ENCODE measurements around the gene GPR143.

DNA sequence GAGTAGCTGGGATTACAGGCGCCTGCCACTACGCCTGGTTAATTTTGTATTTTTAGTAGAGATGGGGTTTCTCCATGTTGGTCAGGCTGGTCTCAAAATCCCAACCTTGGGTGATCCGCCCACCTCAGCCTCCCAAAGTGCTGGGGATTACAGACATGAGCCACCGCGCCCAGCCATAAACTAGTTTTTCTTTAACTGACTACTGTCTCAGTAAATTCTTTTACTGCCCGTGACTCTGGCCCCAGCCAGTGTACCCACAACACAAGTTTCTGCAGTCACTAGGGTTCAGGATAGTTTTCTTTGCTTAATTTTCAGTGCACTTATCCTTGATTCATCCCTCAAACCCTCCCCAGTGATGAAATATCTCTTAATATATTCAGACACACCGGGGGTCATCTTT, 28.8 kb upstream of the GPR143 start:
- TF ChIP-seq CTCF (IDR thresholded peaks at IDR 0.05), result no peak
- TF ChIP-seq POLR2A (IDR thresholded peaks at IDR 0.05), result no peak

Data from right lobe of liver (tissue), 4 donors.